AG09319 (cell line): ENCODE measurements around the gene PCDH15.
"Not testable (repeated sequence)": the region's sequence is repeated elsewhere in the genome, so short reads cannot be mapped to it uniquely, and the experiment has no call there.

Source experiments
- DNase-seq: peaks from one replicate; pipeline ENCODE4 v3.0.0-alpha.2; 2010; ENCODE audit warnings: low read depth; ENCODE audit errors: extremely low read depth
- TF ChIP-seq, protein P1 (sequence below): IDR thresholded peaks from 2 replicates; pipeline ENCODE4 v1.5.1; 2011; ENCODE audit warnings: low read depth, mild to moderate bottlenecking, inconsistent platforms, low read length, moderate library complexity

PCDH15 gene

DNA sequence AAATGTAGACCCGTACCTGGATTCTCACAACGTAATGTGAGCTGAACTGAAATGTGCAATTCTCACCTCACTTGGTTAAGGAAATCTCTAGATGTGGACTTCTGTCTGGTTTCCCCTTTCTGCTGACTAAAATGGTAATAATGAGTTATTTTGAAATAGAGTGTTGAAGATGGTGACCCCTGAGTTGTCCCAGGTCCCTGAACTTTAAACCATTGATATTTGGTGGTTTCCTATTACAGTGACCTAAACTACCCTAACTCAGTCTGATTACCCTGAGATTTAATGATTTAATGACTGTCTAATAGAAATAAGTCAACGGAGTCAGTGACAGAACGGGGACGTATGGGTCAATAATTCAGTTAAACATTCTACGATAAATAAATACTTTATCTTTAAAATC, 845.9 kb downstream of the PCDH15 start:
- TF ChIP-seq, protein P1, sequence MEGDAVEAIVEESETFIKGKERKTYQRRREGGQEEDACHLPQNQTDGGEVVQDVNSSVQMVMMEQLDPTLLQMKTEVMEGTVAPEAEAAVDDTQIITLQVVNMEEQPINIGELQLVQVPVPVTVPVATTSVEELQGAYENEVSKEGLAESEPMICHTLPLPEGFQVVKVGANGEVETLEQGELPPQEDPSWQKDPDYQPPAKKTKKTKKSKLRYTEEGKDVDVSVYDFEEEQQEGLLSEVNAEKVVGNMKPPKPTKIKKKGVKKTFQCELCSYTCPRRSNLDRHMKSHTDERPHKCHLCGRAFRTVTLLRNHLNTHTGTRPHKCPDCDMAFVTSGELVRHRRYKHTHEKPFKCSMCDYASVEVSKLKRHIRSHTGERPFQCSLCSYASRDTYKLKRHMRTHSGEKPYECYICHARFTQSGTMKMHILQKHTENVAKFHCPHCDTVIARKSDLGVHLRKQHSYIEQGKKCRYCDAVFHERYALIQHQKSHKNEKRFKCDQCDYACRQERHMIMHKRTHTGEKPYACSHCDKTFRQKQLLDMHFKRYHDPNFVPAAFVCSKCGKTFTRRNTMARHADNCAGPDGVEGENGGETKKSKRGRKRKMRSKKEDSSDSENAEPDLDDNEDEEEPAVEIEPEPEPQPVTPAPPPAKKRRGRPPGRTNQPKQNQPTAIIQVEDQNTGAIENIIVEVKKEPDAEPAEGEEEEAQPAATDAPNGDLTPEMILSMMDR: no peak
- no peak for DNase-seq

DNA sequence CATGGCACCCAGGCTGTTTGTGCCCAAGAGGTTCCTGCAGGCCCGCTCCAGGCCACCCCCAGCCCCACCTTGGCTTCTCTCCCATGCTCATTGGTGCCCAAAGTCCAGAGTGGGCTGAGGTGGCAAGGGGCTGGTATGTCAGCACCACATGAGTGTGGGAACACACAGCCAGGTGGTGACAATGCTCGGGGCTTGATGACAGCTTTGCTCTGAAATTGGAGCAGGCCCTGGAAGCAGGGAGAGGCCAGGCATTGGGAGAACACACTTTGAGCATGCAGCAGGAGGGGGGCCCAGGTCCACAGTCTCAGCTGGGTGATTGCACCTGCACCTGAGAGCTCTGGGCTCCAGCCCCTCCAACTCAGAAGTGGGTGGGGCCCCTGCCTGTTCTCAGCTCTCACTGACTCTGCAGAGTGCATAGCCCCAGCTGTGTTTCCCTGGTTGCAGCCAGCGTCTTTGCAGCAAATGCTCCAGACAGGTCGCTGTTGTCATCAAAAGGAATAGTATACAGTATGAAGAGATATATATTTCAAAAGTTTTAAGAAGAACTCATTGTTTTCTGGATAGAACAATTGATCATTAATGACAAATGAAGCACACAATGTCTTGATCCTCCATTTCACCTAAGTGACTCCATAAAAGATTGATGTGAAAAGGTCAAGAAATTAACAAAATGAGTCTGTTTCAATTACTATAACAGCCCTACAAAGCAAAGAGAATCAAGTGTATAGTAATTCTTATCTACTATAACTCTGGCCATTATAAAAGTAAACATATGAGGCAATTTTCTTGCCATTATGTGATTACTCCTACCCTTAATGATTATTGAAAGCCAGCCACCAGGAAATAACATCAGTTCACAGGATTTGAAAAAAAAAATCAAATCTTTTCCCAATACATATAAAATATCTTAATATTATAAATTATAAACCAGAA, 848.1 kb downstream of the PCDH15 start:
- TF ChIP-seq, protein P1: no peak
- DNase-seq: no peak

DNA sequence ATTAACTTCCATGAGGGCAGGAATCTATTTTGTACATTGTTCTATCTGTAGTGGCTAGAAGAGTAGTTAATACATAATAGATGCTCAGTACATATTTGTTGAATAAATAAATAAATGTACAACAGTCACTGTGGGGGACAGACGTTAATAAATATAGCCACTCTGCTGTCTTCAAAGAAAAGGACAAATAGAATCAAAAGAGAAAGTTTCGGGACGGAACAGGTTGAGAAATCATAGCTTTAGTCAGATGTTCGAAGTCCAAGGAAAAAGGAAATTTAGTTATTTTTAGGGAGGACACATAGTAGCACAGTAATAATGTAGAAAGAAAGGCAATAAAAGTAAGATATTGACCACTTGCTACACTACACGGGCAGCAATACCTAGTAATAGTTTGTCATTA, 861.4 kb downstream of the PCDH15 start:
- no peak for DNase-seq
- TF ChIP-seq, protein P1: no peak

DNA sequence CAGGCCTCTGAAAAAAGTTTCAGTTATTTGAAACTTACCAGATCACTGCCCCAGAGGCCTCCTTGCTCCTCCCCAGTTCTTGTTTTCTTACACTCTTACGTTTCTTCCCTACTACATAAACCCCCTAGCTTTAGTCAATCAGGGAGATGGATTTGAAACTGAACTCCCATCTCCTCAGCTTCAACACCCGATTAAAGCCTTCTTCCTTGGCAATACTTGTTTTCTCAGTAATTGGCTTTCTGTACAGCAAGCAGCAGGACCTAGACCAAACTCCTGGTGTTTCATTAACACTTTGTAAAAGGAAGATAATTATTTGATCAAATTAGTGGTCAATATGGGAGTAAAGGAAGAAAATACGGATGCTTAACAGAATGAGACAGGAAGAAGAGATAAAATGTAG, 870.4 kb downstream of the PCDH15 start:
- no peak for DNase-seq
- TF ChIP-seq, protein P1: no peak

DNA sequence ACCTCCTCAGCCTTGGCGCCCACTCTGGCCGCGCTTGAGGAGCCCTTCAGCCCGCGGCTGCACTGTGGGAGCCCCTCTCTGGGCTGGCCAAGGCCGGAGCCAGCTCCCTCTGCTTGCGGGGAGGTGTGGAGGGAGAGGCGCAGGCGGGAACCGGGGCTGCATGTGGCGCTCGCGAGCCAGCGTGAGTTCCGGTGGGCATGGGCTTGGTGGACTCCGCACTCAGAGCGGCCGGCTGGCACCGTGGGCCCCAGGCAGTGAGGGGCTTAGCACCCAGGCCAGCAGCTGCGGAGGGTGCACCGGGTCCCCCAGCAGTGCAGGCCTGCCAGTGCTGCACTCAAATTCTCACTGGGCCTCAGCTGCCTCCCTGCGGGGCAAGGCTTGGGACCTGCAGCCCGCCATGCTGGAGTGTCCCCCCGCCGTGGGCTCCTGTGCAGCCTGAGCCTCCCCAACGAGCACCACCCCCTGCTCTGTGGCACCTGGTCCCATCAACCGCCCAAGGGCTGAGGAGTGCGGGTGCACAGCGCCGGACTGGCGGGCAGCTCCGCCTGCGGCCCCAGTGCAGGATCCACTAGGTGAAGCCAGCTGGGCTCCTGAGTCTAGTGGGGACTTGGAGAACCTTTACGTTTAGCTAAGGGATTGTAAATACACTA, 876.9 kb downstream of the PCDH15 start:
- not testable (repeated sequence) for DNase-seq

DNA sequence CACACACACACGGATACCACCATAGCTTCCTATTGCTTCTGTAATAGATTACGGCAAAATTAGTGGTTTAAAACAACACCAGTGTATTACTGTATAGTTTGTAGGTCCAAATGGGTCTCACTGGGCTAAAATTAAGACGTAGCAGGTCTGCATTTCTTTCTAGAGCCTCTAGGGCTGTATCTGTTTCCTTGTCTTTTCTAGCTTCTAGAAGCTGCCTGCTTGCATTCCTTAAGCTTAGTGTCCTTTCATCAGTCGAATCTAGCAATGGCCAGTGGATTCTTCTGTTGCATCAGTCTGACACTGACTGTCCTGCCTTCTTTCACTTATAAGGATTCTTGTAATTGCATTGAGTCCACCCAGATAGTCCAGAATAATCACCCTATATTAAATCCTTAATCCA, 882.3 kb downstream of the PCDH15 start:
- no peak for DNase-seq
- TF ChIP-seq, protein P1: no peak

DNA sequence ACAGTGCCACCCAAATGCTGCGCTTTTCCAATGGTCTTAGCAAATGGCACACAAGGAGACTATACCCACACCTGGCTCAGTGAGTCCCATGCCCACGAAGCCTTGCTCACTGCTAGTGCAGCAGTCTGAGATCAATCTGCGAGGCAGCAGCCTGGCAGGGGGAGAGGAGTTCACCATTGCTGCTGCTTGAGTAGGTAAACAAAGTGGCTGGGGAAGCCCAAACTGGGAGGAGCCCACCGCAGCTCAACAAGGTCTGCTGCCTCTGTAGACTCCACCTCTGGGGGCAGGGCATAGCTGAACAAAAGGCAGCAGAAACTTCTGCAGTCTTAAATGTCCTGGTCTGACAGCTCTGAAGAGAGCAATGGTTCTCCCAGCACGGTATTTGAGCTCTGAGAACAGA, 891.2 kb downstream of the PCDH15 start:
- DNase-seq: no peak
- TF ChIP-seq, protein P1: no peak
